A549 (cell line): ENCODE measurements around the gene FBLIM1. TPM values are rescaled to one million over a fixed set of nuclear protein-coding genes. Genes with fewer than 3 reads are reported as not detected.

Source experiments
- ATAC-seq, 2 experiments: fragments of 200-7000 bp in 1 of 2; fragments of >200 bp in 1 of 2; cut with Nextera tagmentation in 1 of 2; cut with Tn5 transposase in 1 of 2; 3 replicates each; pipeline versions ENCODE4 v1.8.0 to v1.9.1; 2018 to 2020; ENCODE audit warnings: mild to moderate bottlenecking in 1 of 2, moderate library complexity in 1 of 2
- CTCF ChIA-PET: fragments of 300-600 bp; sonication (Branson Sonifier 250); formaldehyde crosslinking; extraction: SDS; loops from one replicate; lab custom pipeline; 2021; ENCODE audit warnings: antibody characterized with exemption, inconsistent platforms; lab: Yijun Ruan, JAX
- POLR2A ChIA-PET: fragments of 350-600 bp; formaldehyde crosslinking; extraction: SDS; loops from one replicate; lab custom pipeline; 2021; ENCODE audit warnings: antibody characterized with exemption, inconsistent platforms; lab: Yijun Ruan, JAX
- DNase-seq, 2 experiments: peaks; one replicate each; pipeline versions ENCODE4 v3.0.0 to v3.0.0-alpha.2; 2011 to 2016; ENCODE audit warnings: low read depth in 1 of 2, low spot score in 1 of 2
- FAIRE-seq: peaks from 2 replicates; lab custom pipeline; 2011; peaks lifted over from hg19 to GRCh38; lab: Jason Lieb, UNC
- H3K27ac ChIP-seq, 2 experiments: fragments of >200 bp; sonication (Bioruptor Twin); formaldehyde crosslinking; 3 replicates each; pipeline ENCODE4 v1.5.1; 2016 to 2017
- H3K4me1 ChIP-seq: fragments of >200 bp; sonication (Bioruptor Twin); formaldehyde crosslinking; 3 replicates; pipeline ENCODE4 v1.6.1; 2016
- H3K4me2 ChIP-seq: fragments of >200 bp; sonication (Bioruptor Twin); formaldehyde crosslinking; 3 replicates; pipeline ENCODE4 v1.6.1; 2016
- H3K4me3 ChIP-seq: fragments of >200 bp; sonication (Bioruptor Twin); formaldehyde crosslinking; 3 replicates; pipeline ENCODE4 v1.5.1; 2016
- H3K9me3 ChIP-seq: fragments of >200 bp; sonication (Bioruptor Twin); formaldehyde crosslinking; 3 replicates; pipeline ENCODE4 v1.6.1; 2016
- CHD4 ChIP-seq: fragments of 200-600 bp; sonication (generic); IDR thresholded peaks from 2 replicates; pipeline ENCODE4 v1.6.1; 2016; ENCODE audit warnings: antibody characterized with exemption, mild to moderate bottlenecking, borderline replicate concordance
- EHF ChIP-seq: fragments of 250-450 bp; sonication (Bioruptor Pico); IDR thresholded peaks from 2 replicates; pipeline ENCODE4 v1.5.0; 2020; ENCODE audit warnings: mild to moderate bottlenecking
- EHMT2 ChIP-seq: fragments of 200-600 bp; sonication (generic); IDR thresholded peaks from 2 replicates; pipeline ENCODE4 v1.6.1; 2016; ENCODE audit warnings: antibody characterized with exemption, low read depth, mild to moderate bottlenecking, moderate library complexity
- ESRRA ChIP-seq: fragments of 150-350 bp; IDR thresholded peaks from 2 replicates; pipeline ENCODE4 v1.6.1; 2014; ENCODE audit warnings: mild to moderate bottlenecking, low read length, borderline replicate concordance
- FOSB ChIP-seq: fragments of 250-450 bp; sonication (Bioruptor Pico); IDR thresholded peaks from 2 replicates; pipeline ENCODE4 v1.5.0; 2020; ENCODE audit warnings: mild to moderate bottlenecking, moderate library complexity
- GATA3 ChIP-seq: IDR thresholded peaks from 2 replicates; pipeline ENCODE4 v1.6.1; 2012; ENCODE audit warnings: borderline replicate concordance
- HEYL ChIP-seq: fragments of 250-450 bp; sonication (Bioruptor Pico); IDR thresholded peaks from 2 replicates; pipeline ENCODE4 v1.8.0; 2021; ENCODE audit warnings: mild to moderate bottlenecking, moderate library complexity
- HOXA7 ChIP-seq: fragments of 250-450 bp; sonication (Bioruptor Pico); IDR thresholded peaks from 2 replicates; pipeline ENCODE4 v1.5.0; 2020; ENCODE audit warnings: mild to moderate bottlenecking, moderate library complexity
- MYC ChIP-seq: IDR thresholded peaks from 2 replicates; pipeline ENCODE4 v1.6.1; 2012; ENCODE audit warnings: mild to moderate bottlenecking, inconsistent platforms, low read length, improper control_type of control experiment, borderline replicate concordance
- NR3C1 ChIP-seq: fragments of >200 bp; sonication (Bioruptor Twin); formaldehyde crosslinking; IDR thresholded peaks from 3 replicates; pipeline ENCODE4 v1.6.1; 2017
- POLR2AphosphoS2 ChIP-seq: conservative IDR thresholded peaks from 2 replicates; pipeline ENCODE4 v1.6.1; 2012; ENCODE audit warnings: low read length, improper control_type of control experiment, inconsistent platforms
- RCOR1 ChIP-seq: fragments of 150-350 bp; IDR thresholded peaks from 2 replicates; pipeline ENCODE4 v1.6.1; 2014; ENCODE audit warnings: antibody characterized with exemption, low read length, low read depth
- RFX5 ChIP-seq: fragments of 450-650 bp; IDR thresholded peaks from 2 replicates; pipeline ENCODE4 v1.7.1; 2014; ENCODE audit warnings: antibody characterized with exemption, mild to moderate bottlenecking, moderate library complexity
- RNF2 ChIP-seq: fragments of 200-600 bp; sonication (generic); IDR thresholded peaks from 2 replicates; pipeline ENCODE4 v1.6.1; 2016; ENCODE audit warnings: low read depth, mild to moderate bottlenecking, antibody characterized with exemption, moderate library complexity, borderline replicate concordance
- SMC3 ChIP-seq: fragments of >200 bp; sonication (Bioruptor Twin); formaldehyde crosslinking; IDR thresholded peaks from 3 replicates; pipeline ENCODE4 v1.6.1; 2018; ENCODE audit warnings: inconsistent platforms
- SREBF2 ChIP-seq: fragments of 450-650 bp; IDR thresholded peaks from 2 replicates; pipeline ENCODE4 v1.6.1; 2014; ENCODE audit warnings: mild to moderate bottlenecking, moderate library complexity
- TP53 ChIP-seq: fragments of 250-450 bp; sonication (Bioruptor Pico); IDR thresholded peaks from 2 replicates; pipeline ENCODE4 v1.5.0; 2021; ENCODE audit warnings: mild to moderate bottlenecking, moderate library complexity
- ZFP36 ChIP-seq: fragments of 450-650 bp; IDR thresholded peaks from 2 replicates; pipeline ENCODE4 v1.6.1; 2014; ENCODE audit warnings: borderline replicate concordance; ENCODE audit not compliant: partially characterized antibody
- WGBS: methylation state at CpG from one replicate; pipeline ENCODE4 v1.1.6; 2017; ENCODE audit errors: missing lambda C conversion rate; 5-methylcytosine and 5-hydroxymethylcytosine counted together
- polyA plus RNA-seq, 4 experiments: library from polyadenylated mRNA; depleted of rRNA in 3 of 4; stranded (reverse); fragments of >200 nt; fragmentation: RNase III in 1 of 4; extraction: RNeasy Plus Mini Kit Qiagen cat#74134 plus additional on column Dnase treatment in 1 of 4; gene quantifications; 2 replicates in 3 of 4; 3 replicates in 1 of 4; pipeline ENCODE4 v1.2.3, GENCODE V29; 2011 to 2017
- TF ChIP-seq, protein P1 (sequence below): fragments of 150-350 bp; IDR thresholded peaks from 2 replicates; pipeline ENCODE4 v1.6.1; 2014; ENCODE audit warnings: low read depth, mild to moderate bottlenecking, low read length
- TF ChIP-seq, protein P2 (sequence below): fragments of >200 bp; sonication (Bioruptor Twin); formaldehyde crosslinking; IDR thresholded peaks from 3 replicates; pipeline ENCODE4 v1.6.1; 2016
- TF ChIP-seq, protein P3 (sequence below): IDR thresholded peaks from 2 replicates; pipeline ENCODE4 v1.6.1; 2012
- TF ChIP-seq, protein P4 (sequence below): IDR thresholded peaks from 2 replicates; pipeline ENCODE4 v1.6.1; 2012; ENCODE audit warnings: low read depth, borderline replicate concordance
- TF ChIP-seq, protein P5 (sequence below): fragments of 450-650 bp; IDR thresholded peaks from 2 replicates; pipeline ENCODE4 v1.6.1; 2014; ENCODE audit warnings: antibody characterized with exemption
- TF ChIP-seq, protein P6 (sequence below): fragments of >200 bp; sonication (Bioruptor Twin); formaldehyde crosslinking; IDR thresholded peaks from 2 replicates; pipeline ENCODE4 v1.6.1; 2016

Gene FBLIM1
- polyA plus RNA-seq, 2 of the 4 experiments (the other 2 are of a cell fraction): 24.6 to 38.1 TPM

DNA sequence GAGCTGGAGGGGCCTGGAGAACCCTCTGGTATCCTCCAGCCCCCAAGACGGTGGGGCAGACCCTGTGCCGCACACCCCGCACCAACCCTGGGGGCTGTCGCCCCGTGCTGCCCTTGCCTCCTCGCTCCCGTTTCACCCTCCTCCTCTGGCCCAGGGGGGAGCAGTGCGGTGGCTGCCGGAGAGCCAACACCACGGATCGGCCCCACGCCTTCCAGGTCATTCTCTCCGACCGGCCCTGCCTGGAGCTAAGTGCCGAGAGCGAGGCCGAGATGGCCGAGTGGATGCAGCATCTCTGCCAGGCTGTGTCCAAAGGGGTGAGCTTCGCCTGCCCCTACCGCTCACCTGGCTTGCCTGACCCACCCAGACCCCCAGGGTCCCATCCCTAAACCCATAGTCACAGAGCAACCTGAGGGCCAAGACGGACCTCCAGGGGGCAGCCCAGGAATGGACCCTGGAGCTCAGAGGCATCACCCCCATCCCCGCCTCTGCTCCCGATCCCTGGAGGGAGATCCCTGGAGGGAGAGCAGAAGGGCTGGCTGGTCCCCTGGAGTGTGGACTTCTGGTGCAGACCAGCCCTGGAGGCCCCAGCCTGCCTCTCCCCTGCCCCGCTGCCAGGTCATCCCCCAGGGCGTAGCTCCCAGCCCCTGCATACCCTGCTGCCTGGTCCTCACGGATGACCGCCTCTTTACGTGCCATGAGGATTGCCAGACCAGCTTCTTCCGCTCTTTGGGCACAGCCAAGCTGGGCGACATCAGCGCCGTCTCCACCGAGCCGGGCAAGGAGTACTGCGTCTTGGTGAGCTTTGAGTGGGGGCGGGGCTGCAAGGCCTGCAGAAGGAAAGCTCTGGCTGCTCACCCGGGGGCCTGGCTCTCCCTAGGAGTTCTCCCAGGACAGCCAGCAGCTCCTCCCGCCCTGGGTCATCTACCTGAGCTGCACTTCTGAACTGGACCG is 26.6 kb upstream of the FBLIM1 start:
- DNase-seq (no peak), FAIRE-seq (no peak), ATAC-seq (no peak)
- CTCF ChIA-PET: interaction anchor here (0.5 to 3.2 kb wide), 7 partner anchors 9 to 385 kb away, joined by 3 to 26 read pairs (median 4); no protein-coding TSS in a partner anchor
- no peak overlapping the region for H3K27ac ChIP-seq
- no peak overlapping the region for H3K4me2 ChIP-seq
- H3K4me3 ChIP-seq: no peak overlapping the region
- no peak for TF ChIP-seq MYC
- no peak for TF ChIP-seq ZFP36
- TF ChIP-seq RFX5: no peak
- TF ChIP-seq, protein P1, sequence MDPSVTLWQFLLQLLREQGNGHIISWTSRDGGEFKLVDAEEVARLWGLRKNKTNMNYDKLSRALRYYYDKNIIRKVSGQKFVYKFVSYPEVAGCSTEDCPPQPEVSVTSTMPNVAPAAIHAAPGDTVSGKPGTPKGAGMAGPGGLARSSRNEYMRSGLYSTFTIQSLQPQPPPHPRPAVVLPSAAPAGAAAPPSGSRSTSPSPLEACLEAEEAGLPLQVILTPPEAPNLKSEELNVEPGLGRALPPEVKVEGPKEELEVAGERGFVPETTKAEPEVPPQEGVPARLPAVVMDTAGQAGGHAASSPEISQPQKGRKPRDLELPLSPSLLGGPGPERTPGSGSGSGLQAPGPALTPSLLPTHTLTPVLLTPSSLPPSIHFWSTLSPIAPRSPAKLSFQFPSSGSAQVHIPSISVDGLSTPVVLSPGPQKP: no peak
- no peak for TF ChIP-seq HEYL (CRISPR knock-in tag)
- TF ChIP-seq FOSB: no peak
- no peak for TF ChIP-seq HOXA7 (CRISPR knock-in tag)
- TF ChIP-seq EHMT2: no peak
- no peak for TF ChIP-seq RCOR1
- no peaks in the 10 kb centered on the region for H3K4me1 ChIP-seq
- over 99% methylated on average over 18 of the region's 39 CpGs for WGBS
- no peaks in the 10 kb centered on the region for H3K9me3 ChIP-seq
- POLR2A ChIA-PET: no interaction called here

DNA sequence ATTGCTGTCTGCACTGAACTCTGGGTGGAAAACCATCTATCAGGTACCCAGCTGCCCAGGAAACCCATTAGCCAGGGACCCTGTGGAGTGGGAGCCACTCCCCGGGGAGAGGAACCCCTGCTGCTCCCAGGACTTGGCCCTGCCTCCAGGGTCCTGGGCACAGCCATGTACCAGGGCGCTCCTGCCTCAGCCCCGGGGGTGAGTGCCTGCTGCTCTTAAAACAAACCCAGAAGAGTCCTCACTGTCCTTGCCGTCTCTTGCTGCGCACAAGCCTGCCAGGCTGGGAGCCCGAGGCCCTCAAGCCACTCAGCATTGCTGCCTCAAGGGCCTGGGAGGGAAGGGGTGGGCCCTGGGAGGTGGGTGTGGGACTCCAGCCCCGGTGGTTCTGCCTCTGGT is 25.9 kb upstream of the FBLIM1 start:
- FAIRE-seq (no peak), DNase-seq (no peak), ATAC-seq (no peak)
- Histone ChIP-seq H3K4me3 (no peak overlapping the region), H3K9me3 (no peaks in the 10 kb centered on the region), H3K4me2 (no peak overlapping the region), H3K4me1 (no peaks in the 10 kb centered on the region), H3K27ac (no peak overlapping the region)
- TF ChIP-seq, protein P2, sequence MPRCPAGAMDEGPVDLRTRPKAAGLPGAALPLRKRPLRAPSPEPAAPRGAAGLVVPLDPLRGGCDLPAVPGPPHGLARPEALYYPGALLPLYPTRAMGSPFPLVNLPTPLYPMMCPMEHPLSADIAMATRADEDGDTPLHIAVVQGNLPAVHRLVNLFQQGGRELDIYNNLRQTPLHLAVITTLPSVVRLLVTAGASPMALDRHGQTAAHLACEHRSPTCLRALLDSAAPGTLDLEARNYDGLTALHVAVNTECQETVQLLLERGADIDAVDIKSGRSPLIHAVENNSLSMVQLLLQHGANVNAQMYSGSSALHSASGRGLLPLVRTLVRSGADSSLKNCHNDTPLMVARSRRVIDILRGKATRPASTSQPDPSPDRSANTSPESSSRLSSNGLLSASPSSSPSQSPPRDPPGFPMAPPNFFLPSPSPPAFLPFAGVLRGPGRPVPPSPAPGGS: no peak
- TF ChIP-seq SMC3: no peak
- TF ChIP-seq TP53 (CRISPR knock-in tag): no peak
- TF ChIP-seq, protein P3, sequence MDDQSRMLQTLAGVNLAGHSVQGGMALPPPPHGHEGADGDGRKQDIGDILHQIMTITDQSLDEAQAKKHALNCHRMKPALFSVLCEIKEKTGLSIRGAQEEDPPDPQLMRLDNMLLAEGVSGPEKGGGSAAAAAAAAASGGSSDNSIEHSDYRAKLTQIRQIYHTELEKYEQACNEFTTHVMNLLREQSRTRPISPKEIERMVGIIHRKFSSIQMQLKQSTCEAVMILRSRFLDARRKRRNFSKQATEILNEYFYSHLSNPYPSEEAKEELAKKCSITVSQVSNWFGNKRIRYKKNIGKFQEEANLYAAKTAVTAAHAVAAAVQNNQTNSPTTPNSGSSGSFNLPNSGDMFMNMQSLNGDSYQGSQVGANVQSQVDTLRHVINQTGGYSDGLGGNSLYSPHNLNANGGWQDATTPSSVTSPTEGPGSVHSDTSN: no peak
- no peak for TF ChIP-seq SREBF2
- no peak for TF ChIP-seq GATA3
- TF ChIP-seq ZFP36: no peak
- no peak for TF ChIP-seq RNF2
- TF ChIP-seq CHD4: no peak
- TF ChIP-seq, protein P4, sequence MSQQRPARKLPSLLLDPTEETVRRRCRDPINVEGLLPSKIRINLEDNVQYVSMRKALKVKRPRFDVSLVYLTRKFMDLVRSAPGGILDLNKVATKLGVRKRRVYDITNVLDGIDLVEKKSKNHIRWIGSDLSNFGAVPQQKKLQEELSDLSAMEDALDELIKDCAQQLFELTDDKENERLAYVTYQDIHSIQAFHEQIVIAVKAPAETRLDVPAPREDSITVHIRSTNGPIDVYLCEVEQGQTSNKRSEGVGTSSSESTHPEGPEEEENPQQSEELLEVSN: no peak
- TF ChIP-seq, protein P1: no peak
- no peak for TF ChIP-seq EHF (CRISPR knock-in tag)
- no peak for TF ChIP-seq ESRRA
- TF ChIP-seq HOXA7 (CRISPR knock-in tag): no peak
- TF ChIP-seq HEYL (CRISPR knock-in tag): no peak
- TF ChIP-seq POLR2AphosphoS2: no peak
- TF ChIP-seq, protein P5, sequence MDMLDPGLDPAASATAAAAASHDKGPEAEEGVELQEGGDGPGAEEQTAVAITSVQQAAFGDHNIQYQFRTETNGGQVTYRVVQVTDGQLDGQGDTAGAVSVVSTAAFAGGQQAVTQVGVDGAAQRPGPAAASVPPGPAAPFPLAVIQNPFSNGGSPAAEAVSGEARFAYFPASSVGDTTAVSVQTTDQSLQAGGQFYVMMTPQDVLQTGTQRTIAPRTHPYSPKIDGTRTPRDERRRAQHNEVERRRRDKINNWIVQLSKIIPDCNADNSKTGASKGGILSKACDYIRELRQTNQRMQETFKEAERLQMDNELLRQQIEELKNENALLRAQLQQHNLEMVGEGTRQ: no peak
- TF ChIP-seq NR3C1: no peak
- TF ChIP-seq MYC: no peak
- TF ChIP-seq, protein P6, sequence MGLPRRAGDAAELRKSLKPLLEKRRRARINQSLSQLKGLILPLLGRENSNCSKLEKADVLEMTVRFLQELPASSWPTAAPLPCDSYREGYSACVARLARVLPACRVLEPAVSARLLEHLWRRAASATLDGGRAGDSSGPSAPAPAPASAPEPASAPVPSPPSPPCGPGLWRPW: no peak
- CTCF ChIA-PET: interaction anchor here (1.6 to 3.2 kb wide), 2 partner anchors 8 to 10 kb away, joined by 6 to 26 read pairs; no protein-coding TSS in a partner anchor
- 65% methylated on average over 2 of the region's 7 CpGs for WGBS
- POLR2A ChIA-PET: no interaction called here
